ENCODE data around the gene GJB5. TPM values are rescaled to one million over a fixed set of nuclear protein-coding genes. Genes with fewer than 3 reads are reported as not detected.

GJB5 gene
- total and polyA plus RNA-seq, 2 of the 8 experiments (the other 6 are each of a cell fraction or from before 2014, with no cell fraction given): 0.86 to 3.1 TPM

DNA sequence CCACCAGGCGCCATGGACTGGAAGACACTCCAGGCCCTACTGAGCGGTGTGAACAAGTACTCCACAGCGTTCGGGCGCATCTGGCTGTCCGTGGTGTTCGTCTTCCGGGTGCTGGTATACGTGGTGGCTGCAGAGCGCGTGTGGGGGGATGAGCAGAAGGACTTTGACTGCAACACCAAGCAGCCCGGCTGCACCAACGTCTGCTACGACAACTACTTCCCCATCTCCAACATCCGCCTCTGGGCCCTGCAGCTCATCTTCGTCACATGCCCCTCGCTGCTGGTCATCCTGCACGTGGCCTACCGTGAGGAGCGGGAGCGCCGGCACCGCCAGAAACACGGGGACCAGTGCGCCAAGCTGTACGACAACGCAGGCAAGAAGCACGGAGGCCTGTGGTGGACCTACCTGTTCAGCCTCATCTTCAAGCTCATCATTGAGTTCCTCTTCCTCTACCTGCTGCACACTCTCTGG lies 29.9 kb downstream of the GJB5 start:
- Histone ChIP-seq H2AFZ (ENCODE audit: low read length) (no peak overlapping the region), H4K20me1 (replicated peaks in 1 of 2; ENCODE audit: control insufficient read depth in 1 of 2, insufficient read depth in 2 of 2, low read length in 2 of 2) (no peaks in the 10 kb centered on the region), H3K36me3 (ENCODE audit: control insufficient read depth in 2 of 4, insufficient read depth in 4 of 4, low read length in 3 of 4) (no peaks in the 10 kb centered on the region), H3K23ac (ENCODE audit: insufficient read length) (no peak overlapping the region), H2AK5ac (ENCODE audit: low read depth, low read length) (no peak overlapping the region), H3K79me1 (ENCODE audit: low read depth, low read length) (no peaks in the 10 kb centered on the region), H4K8ac (ENCODE audit: extremely low read depth, insufficient read depth, low read length) (no peak overlapping the region; the same call in 1 of the 2 replicates), H3K4ac (replicated peaks; ENCODE audit: insufficient read length, low read depth, low read length) (no peak overlapping the region), H2BK5ac (ENCODE audit: low read depth, low read length) (no peak overlapping the region), H3K56ac (replicated peaks; ENCODE audit: insufficient read length, low read depth, low read length) (no peak overlapping the region), H3K4me3 (ENCODE audit: extremely low read depth in 1 of 4, insufficient read depth in 2 of 4, low read depth in 3 of 4, low read length in 4 of 4) (no peak overlapping the region), H3K27ac (ENCODE audit: low read depth, low read length) (no peak overlapping the region), H3K4me1 (replicated peaks in 1 of 4; ENCODE audit: control insufficient read depth in 3 of 4, insufficient read depth in 4 of 4, low read length in 3 of 4) (peaks cover 0 to 14% (median 5%) of the 10 kb centered on the region in 4 experiments; a peak in 4 of 7 replicates), H3K14ac (ENCODE audit: insufficient read length) (no peak overlapping the region), H2BK12ac (ENCODE audit: low read depth, low read length) (no peak overlapping the region), H3K18ac (ENCODE audit: extremely low read depth, low read length) (no peak overlapping the region), H2BK120ac (replicated peaks; ENCODE audit: low read depth, low read length) (no peak overlapping the region), H2BK20ac (ENCODE audit: low read length) (no peak overlapping the region), H2BK15ac (ENCODE audit: low read length) (no peak overlapping the region), H3K79me2 (ENCODE audit: control insufficient read depth in 1 of 2, insufficient read depth in 2 of 2, low read length in 2 of 2) (no peaks in the 10 kb centered on the region), H4K91ac (replicated peaks; ENCODE audit: insufficient read length, low read length) (no peak overlapping the region), H3K9ac (replicated peaks in 1 of 4; ENCODE audit: extremely low read depth in 1 of 4, low read depth in 3 of 4, low read length in 3 of 4) (no peak overlapping the region), H3K4me2 (ENCODE audit: insufficient read depth in 1 of 2, low read depth in 2 of 2, low read length in 2 of 2) (no peak overlapping the region), H3K23me2 (ENCODE audit: low read depth, low read length) (peaks cover 10% of the 10 kb centered on the region; the same call in 1 of the 2 replicates), H3K9me3 (ENCODE audit: insufficient read depth in 2 of 2, low read depth in 1 of 2, low read length in 1 of 2) (no peaks in the 10 kb centered on the region), H3K27me3 (replicated peaks in 1 of 4; ENCODE audit: control insufficient read depth in 3 of 4, extremely low read depth in 1 of 4, insufficient read depth in 3 of 4, low read length in 3 of 4) (peaks cover 0 to 21% (median 10%) of the 10 kb centered on the region in 4 experiments; a peak in 5 of 7 replicates), H4K5ac (ENCODE audit: insufficient read length, low read depth, low read length) (no peak overlapping the region)
- DNase-seq (ENCODE audit: low read depth in 1 of 2, low spot score in 2 of 2) (no peak), FAIRE-seq (no peak)
- 94% methylated on average over 28 of the region's 28 CpGs; no CpG with 5 or more reads in 1 of the 2 experiments for WGBS, 2 experiments (ENCODE audit: extremely low coverage in 1 of 2, insufficient coverage in 1 of 2, insufficient read length in 1 of 2, insufficient replicate concordance in 2 of 2, low coverage in 1 of 2, low lambda C conversion rate in 2 of 2, missing lambda C conversion rate in 1 of 2)
- CTCF ChIA-PET (ENCODE audit: partially characterized antibody): interaction anchor here (0.6 to 1.5 kb wide), 7 partner anchors 24 to 99 kb away, joined by 3 to 5 read pairs (median 3); no protein-coding TSS in a partner anchor
- TF ChIP-seq RAD21 (IDR thresholded peaks at IDR 0.05 in 1 of 2, conservative IDR thresholded peaks at IDR 0.05 in 1 of 2; ENCODE audit: low read depth in 2 of 2, low read length in 2 of 2) (no peak), GABPA (IDR thresholded peaks at IDR 0.05; ENCODE audit: borderline replicate concordance, insufficient read depth, low read length) (no peak), SUZ12 (IDR thresholded peaks at IDR 0.05; ENCODE audit: low read length) (no peak)
- POLR2A ChIA-PET (ENCODE audit: partially characterized antibody): interaction anchor here (1.1 kb wide), 1 partner anchor 68 kb away, joined by 3 read pairs; no protein-coding TSS in a partner anchor

Data from H1 (cell line).